ENCODE data around the gene KCNG2.

DNA sequence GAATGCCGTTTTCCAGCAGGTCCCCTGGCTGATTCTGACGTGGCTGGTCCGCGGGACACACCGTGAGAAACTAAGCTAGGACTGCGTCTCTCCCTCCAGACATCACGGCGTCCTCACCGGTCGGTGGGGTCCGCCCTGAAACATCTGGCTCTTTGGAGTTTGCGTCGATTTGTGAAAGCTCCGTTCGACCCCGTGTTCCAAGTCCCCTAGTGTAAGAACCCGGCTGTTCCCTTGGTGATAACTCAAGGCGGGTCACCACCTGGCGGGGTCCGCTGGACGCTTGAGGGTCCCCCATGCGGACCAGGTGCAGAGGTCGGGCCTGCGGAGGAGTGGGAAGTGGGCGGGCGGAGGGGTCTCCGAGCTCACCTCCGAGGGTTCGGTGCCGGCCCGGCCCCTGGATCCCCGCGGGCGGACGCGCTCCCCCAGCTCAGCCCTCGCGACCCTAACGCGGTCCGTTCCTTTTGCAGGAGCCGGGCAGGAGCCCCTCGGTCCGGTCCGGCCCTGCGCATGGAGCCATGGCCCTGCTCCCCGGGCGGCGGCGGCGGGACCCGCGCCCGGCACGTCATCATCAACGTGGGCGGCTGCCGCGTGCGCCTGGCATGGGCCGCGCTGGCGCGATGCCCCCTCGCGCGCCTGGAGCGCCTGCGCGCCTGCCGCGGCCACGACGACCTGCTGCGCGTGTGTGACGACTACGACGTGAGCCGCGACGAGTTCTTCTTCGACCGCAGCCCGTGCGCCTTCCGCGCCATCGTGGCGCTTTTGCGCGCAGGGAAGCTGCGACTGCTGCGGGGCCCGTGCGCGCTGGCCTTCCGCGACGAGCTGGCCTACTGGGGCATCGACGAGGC is 65.6 kb downstream of the KCNG2 start:
- TF ChIP-seq EZH2phosphoT487 (IDR thresholded peaks at IDR 0.05; ENCODE audit: unreplicated experiment) (no peak), POLR2AphosphoS5 (IDR thresholded peaks at IDR 0.05; ENCODE audit: low read depth) (no peak), CTCF (conservative IDR thresholded peaks at IDR 0.05; ENCODE audit: low read depth in 2 of 2) (0 out of 4 replicates have a peak, but pooled peaks of 1 of the 2 experiments have one; percentile 14), EZH2 (IDR thresholded peaks at IDR 0.05; ENCODE audit: low read depth, unreplicated experiment) (no peak), ZNF462 (CRISPR knock-in tag; IDR thresholded peaks at IDR 0.05) (no peak), ZNF331 (CRISPR knock-in tag; IDR thresholded peaks at IDR 0.05; ENCODE audit: low read depth) (no peak), JUNB (IDR thresholded peaks at IDR 0.05; ENCODE audit: unreplicated experiment) (no peak), STAT1 (IDR thresholded peaks at IDR 0.05; ENCODE audit: unreplicated experiment) (no peak), CREB1 (CRISPR knock-in tag; IDR thresholded peaks at IDR 0.05; ENCODE audit: low read depth) (no peak), ZNF114 (CRISPR knock-in tag; IDR thresholded peaks at IDR 0.05) (no peak), NANOG (IDR thresholded peaks at IDR 0.05; ENCODE audit: borderline replicate concordance) (no peak)
- TF ChIP-seq, protein P1, sequence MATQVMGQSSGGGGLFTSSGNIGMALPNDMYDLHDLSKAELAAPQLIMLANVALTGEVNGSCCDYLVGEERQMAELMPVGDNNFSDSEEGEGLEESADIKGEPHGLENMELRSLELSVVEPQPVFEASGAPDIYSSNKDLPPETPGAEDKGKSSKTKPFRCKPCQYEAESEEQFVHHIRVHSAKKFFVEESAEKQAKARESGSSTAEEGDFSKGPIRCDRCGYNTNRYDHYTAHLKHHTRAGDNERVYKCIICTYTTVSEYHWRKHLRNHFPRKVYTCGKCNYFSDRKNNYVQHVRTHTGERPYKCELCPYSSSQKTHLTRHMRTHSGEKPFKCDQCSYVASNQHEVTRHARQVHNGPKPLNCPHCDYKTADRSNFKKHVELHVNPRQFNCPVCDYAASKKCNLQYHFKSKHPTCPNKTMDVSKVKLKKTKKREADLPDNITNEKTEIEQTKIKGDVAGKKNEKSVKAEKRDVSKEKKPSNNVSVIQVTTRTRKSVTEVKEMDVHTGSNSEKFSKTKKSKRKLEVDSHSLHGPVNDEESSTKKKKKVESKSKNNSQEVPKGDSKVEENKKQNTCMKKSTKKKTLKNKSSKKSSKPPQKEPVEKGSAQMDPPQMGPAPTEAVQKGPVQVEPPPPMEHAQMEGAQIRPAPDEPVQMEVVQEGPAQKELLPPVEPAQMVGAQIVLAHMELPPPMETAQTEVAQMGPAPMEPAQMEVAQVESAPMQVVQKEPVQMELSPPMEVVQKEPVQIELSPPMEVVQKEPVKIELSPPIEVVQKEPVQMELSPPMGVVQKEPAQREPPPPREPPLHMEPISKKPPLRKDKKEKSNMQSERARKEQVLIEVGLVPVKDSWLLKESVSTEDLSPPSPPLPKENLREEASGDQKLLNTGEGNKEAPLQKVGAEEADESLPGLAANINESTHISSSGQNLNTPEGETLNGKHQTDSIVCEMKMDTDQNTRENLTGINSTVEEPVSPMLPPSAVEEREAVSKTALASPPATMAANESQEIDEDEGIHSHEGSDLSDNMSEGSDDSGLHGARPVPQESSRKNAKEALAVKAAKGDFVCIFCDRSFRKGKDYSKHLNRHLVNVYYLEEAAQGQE (IDR thresholded peaks at IDR 0.05; ENCODE audit: unreplicated experiment) = no peak

All from GM23338 (cell line).